ENCODE results near the gene DSP. TPM values are rescaled to one million over a fixed set of nuclear protein-coding genes. Genes with fewer than 3 reads are reported as not detected.

Gene DSP
- total RNA-seq, 2 donors from 2014 or later = 121 to 229 TPM

DNA sequence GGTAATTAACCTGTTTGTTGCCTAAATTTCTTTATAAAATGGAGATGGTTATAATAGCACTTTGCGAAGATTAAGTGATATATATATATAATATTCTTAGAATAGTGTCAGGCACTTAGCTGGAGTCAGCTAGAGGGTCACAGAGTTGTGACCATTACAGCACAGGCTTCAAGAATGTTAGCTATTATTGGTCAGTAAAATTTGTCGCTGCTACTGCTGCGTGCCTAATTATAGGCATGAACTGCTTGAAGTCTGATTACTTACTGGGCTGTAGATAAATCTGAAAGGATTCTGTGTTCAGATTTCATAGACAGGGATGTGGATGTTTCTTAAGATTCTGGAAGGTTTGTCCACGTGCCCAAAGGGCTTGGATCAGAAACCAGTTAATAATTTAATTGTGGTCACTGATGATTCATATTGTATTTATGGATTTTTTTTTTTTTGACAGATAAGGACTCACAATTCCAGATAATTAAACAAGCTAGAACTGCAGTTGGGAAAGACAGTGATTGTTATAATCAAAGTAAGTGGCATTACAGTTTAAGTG, 53.2 kb downstream of the DSP start:
- peaks cover 44% of the 10 kb centered on the region for H3K36me3 ChIP-seq
- H3K27ac ChIP-seq = peak overlapping the region; percentile 11 to 82
- no peak for DNase-seq (ENCODE audit: low spot score)
- H3K4me1 ChIP-seq = peaks cover 0 to 11% of the 10 kb centered on the region in 2 donors
- no peaks in the 10 kb centered on the region for H3K27me3 ChIP-seq
- no peaks in the 10 kb centered on the region for H3K9me3 ChIP-seq
- no peak overlapping the region for H3K4me3 ChIP-seq
- TF ChIP-seq, protein P1, sequence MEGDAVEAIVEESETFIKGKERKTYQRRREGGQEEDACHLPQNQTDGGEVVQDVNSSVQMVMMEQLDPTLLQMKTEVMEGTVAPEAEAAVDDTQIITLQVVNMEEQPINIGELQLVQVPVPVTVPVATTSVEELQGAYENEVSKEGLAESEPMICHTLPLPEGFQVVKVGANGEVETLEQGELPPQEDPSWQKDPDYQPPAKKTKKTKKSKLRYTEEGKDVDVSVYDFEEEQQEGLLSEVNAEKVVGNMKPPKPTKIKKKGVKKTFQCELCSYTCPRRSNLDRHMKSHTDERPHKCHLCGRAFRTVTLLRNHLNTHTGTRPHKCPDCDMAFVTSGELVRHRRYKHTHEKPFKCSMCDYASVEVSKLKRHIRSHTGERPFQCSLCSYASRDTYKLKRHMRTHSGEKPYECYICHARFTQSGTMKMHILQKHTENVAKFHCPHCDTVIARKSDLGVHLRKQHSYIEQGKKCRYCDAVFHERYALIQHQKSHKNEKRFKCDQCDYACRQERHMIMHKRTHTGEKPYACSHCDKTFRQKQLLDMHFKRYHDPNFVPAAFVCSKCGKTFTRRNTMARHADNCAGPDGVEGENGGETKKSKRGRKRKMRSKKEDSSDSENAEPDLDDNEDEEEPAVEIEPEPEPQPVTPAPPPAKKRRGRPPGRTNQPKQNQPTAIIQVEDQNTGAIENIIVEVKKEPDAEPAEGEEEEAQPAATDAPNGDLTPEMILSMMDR (IDR thresholded peaks at IDR 0.05) = no peak

DNA sequence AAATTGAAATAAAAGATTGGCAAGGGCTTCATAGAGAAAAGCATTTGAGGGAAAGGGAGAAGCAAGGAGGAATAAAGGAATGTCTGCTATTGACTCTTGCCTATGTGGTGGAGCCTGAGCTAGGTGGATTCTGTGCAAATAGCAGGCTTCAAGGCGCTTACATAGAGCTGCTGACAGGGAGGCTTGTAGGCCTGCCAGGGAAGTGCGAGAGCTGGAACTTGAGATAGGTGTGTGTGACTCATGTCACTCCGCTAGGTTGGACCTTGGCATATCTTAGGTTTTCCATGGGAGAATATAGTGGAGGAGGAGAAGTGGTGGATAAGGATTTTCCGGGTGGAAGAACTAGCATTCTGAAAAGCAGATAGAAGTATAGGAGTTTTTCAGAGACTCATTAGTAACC, 62.5 kb downstream of the DSP start:
- peaks cover 0 to 6% of the 10 kb centered on the region in 2 donors for H3K4me1 ChIP-seq
- H3K4me3 ChIP-seq = no peak overlapping the region
- H3K9me3 ChIP-seq = no peaks in the 10 kb centered on the region
- no peak for DNase-seq (ENCODE audit: low spot score)
- H3K27me3 ChIP-seq = no peaks in the 10 kb centered on the region
- TF ChIP-seq, protein P1 (IDR thresholded peaks at IDR 0.05) = no peak
- H3K27ac ChIP-seq = peak overlapping the region in 1 of 2 donors; percentile 26
- H3K36me3 ChIP-seq = peaks cover 88% of the 10 kb centered on the region

DNA sequence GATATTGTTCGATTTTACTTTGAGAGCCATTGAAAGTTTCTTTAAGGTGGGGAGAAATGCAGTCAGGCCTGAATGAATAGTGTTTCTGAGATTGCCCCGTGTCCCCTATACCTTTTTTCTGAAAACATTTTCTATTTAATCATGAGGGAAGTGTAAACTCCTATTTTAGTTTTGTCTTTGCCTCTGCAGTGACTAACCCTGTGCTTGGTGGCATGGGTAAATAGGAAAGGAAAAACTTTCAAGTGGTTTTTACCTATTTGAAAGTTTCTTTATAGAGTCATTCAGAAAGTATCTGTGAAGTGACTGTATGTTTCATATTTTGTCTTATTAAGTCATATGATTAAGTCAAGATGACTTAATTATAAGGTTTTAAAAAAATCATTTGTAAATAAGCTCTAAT, 63.0 kb downstream of the DSP start:
- Histone ChIP-seq H3K4me3 (no peak overlapping the region), H3K9me3 (no peaks in the 10 kb centered on the region), H3K27ac (peak overlapping the region in 1 of 2 donors; percentile 26), H3K36me3 (peaks cover 88% of the 10 kb centered on the region), H3K27me3 (no peaks in the 10 kb centered on the region), H3K4me1 (peaks cover 0 to 6% of the 10 kb centered on the region in 2 donors)
- TF ChIP-seq, protein P1 (IDR thresholded peaks at IDR 0.05) = no peak
- DNase-seq (ENCODE audit: low spot score) = no peak

DNA sequence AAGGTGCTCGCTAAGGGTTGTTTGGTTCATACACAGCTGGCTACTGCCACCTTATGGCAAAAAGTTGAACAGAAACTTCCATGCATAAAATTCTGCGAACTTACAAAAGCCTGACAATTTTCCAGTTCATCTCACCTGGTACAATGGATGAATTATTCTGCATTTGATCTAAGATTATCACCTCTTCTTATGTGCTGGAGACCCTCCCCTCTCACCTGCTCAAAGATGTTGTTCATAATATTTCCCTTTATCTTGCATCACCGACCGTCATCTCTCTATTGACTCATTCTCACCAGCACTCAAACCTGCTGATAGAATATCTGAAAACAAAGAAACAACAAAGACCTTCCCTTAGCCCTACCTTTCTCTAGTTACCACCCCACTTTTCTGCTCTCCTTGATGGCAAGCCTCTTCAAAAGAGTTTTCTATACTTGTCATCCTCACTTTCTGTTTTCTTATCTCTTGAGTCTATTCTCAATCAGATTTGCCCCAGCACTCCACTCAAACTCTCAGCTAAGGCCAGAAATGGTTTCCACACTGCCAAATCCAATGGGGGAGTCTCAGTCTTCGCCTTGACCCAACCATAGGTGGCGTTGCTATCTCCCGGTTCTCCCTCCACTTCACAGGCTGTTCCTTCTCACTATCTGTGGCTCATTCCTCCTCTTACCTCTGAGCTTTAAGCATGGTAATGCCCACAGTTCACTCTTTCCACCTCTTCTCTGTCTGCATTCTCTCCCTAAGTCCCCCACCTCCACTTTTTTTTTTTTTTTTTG, 74.3 kb downstream of the DSP start:
- H3K4me3 ChIP-seq = peak overlapping the region in 1 of 2 donors; percentile 8
- no peak for DNase-seq (ENCODE audit: low spot score)
- peaks cover 0 to 6% of the 10 kb centered on the region in 2 donors for H3K4me1 ChIP-seq
- peaks cover 7% of the 10 kb centered on the region for H3K36me3 ChIP-seq
- no peak overlapping the region for H3K27ac ChIP-seq
- H3K9me3 ChIP-seq = no peaks in the 10 kb centered on the region
- H3K27me3 ChIP-seq = no peaks in the 10 kb centered on the region
- TF ChIP-seq, protein P1 (IDR thresholded peaks at IDR 0.05) = peak; percentile 38 to 74

DNA sequence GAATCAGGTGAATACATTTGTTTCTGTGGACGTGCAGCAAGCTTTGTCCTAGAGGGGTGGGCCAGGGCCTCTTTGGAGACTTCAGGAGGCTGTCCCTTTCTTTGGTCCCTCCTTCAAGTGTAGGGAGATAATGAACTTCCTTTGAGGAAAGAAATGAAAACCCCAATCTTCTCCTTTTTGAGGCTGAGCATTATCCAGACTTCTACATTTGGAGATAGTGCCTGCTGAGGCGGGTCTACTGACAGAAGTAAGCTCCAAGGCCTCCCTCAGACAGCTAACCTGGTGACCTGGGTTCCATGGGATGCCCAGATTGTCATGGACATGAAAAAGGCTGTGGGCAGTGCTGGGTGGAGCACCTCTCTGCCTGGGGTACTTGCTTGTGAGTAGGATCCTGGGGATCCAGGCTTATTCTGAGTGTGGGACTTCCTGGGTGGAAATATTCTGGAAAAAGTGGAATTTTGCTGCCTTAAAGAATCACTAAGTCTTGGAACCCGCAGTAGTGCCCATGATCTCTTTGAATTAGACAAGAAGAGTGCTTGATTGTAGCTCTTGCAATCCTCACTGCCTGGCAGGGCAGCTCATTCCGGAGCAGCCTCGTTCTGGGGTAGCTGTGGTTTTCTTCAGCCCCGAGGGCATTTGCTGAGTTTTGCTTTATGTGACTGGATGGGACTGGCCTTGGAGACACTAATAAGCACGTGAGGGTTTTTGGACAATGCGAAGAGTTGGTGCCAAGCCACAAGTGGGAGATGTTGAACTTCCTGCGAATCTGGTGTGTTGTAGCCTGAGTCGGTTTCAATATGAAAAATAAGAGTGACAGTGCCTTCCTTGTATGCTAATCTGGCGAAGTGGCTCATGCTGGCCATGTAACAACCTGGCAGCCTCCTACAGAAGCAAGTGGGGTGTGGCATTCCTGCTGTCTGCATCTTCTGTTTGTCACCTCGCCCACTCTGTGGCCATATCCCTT, 76.6 kb downstream of the DSP start:
- peak; percentile 72 for DNase-seq (ENCODE audit: low spot score)
- TF ChIP-seq, protein P1 (IDR thresholded peaks at IDR 0.05) = no peak
- Histone ChIP-seq H3K9me3 (no peaks in the 10 kb centered on the region), H3K4me1 (peaks cover 0 to 6% of the 10 kb centered on the region in 2 donors), H3K4me3 (no peak overlapping the region), H3K27ac (no peak overlapping the region), H3K27me3 (no peaks in the 10 kb centered on the region), H3K36me3 (no peaks in the 10 kb centered on the region)

Measured in right atrium auricular region (tissue), 2 donors.